DLD1 (cell line): ENCODE data around the gene TMEM267.
"Not testable (repeated sequence)": the region's sequence is repeated elsewhere in the genome, so short reads cannot be mapped to it uniquely, and the experiment has no call there.

ENCODE experiments used
- in situ Hi-C: cut with HindIII; loops from 2 replicates; pipeline ENCODE4 v1.10.0; 2017; ENCODE audit warnings: low sequenced_read_pairs

Gene TMEM267

GRCh38 chr5:43461066-43461465, 22.6 kb downstream of the TMEM267 start:
- in situ Hi-C loops = no loop called here

GRCh38 chr5:43456556-43456955, 27.1 kb downstream of the TMEM267 start:
- in situ Hi-C loops = no loop called here

GRCh38 chr5:43441575-43441974, 42.1 kb downstream of the TMEM267 start:
- in situ Hi-C loops = not testable (repeated sequence)

GRCh38 chr5:43437062-43437660, 46.5 kb downstream of the TMEM267 start:
- in situ Hi-C loops = no loop called here

- in situ Hi-C loops = no loop called here
Observed at GRCh38 chr5:43433382-43433781, 50.3 kb downstream of the TMEM267 start.

GRCh38 chr5:43432486-43433375, 50.9 kb downstream of the TMEM267 start:
- in situ Hi-C loops = no loop called here

- in situ Hi-C loops = no loop called here
Observed at GRCh38 chr5:43429706-43430105, 54.0 kb downstream of the TMEM267 start.

- in situ Hi-C loops = no loop called here
Observed at GRCh38 chr5:43429016-43429415, 54.6 kb downstream of the TMEM267 start.

GRCh38 chr5:43427306-43427705, 56.4 kb downstream of the TMEM267 start:
- in situ Hi-C loops = no loop called here

- in situ Hi-C loops = no loop called here
Observed at GRCh38 chr5:43425983-43426382, 57.7 kb downstream of the TMEM267 start.

- in situ Hi-C loops = not testable (repeated sequence)
Observed at GRCh38 chr5:43423086-43423485, 60.6 kb downstream of the TMEM267 start.

- in situ Hi-C loops = no loop called here
Observed at GRCh38 chr5:43422143-43422542, 61.5 kb downstream of the TMEM267 start.

GRCh38 chr5:43421450-43422133, 62.1 kb downstream of the TMEM267 start:
- in situ Hi-C loops = no loop called here

GRCh38 chr5:43420241-43420640, 63.4 kb downstream of the TMEM267 start:
- in situ Hi-C loops = no loop called here

GRCh38 chr5:43418561-43418960, 65.1 kb downstream of the TMEM267 start:
- in situ Hi-C loops = no loop called here

- in situ Hi-C loops = no loop called here
Observed at GRCh38 chr5:43416803-43417394, 66.8 kb downstream of the TMEM267 start.

GRCh38 chr5:43415935-43416802, 67.5 kb downstream of the TMEM267 start:
- in situ Hi-C loops = no loop called here

GRCh38 chr5:43413966-43414365, 69.7 kb downstream of the TMEM267 start:
- in situ Hi-C loops = no loop called here

GRCh38 chr5:43412644-43413043, 71.0 kb downstream of the TMEM267 start:
- in situ Hi-C loops = no loop called here

- in situ Hi-C loops = no loop called here
Observed at GRCh38 chr5:43412156-43412555, 71.5 kb downstream of the TMEM267 start, which contains the start of gene CCL28. CCL28 (minus strand) TSS chr5:43412391; CDS start chr5:43412316, 75 bp downstream.
